Central memory CD8-positive, alpha-beta T cell (primary cell): Measurements from ENCODE around the gene STAT2.
"Not testable (repeated sequence)": the region's sequence is repeated elsewhere in the genome, so short reads cannot be mapped to it uniquely, and the experiment has no call there.

Experiments used
- ATAC-seq: fragments of 150-1000 bp; cut with Tn5 transposase; replicated peaks from 2 replicates; pipeline ENCODE4 v1.10.0; 2022; ENCODE audit warnings: mild to moderate bottlenecking, moderate FRiP score, moderate number of reproducible peaks; ENCODE audit not compliant: poor library complexity, severe bottlenecking; ENCODE audit errors: extremely low read depth
- DNase-seq, 2 donors: peaks; one replicate each; pipeline ENCODE4 v3.0.0; 2021; ENCODE audit warnings: low spot score in 2 of 2
- H3K27ac Mint-ChIP-seq: one replicate; pipeline ENCODE4 v1.8.0; 2022; ENCODE audit warnings: low read depth, mild to moderate bottlenecking, moderate library complexity, mixed read lengths
- H3K27me3 Mint-ChIP-seq: one replicate; pipeline ENCODE4 v1.8.0; 2022; ENCODE audit warnings: mixed read lengths
- H3K36me3 Mint-ChIP-seq: one replicate; pipeline ENCODE4 v1.8.0; 2022; ENCODE audit warnings: mild to moderate bottlenecking, moderate library complexity, mixed read lengths; ENCODE audit not compliant: insufficient read depth
- H3K4me1 Mint-ChIP-seq: one replicate; pipeline ENCODE4 v1.8.0; 2022; ENCODE audit warnings: mixed read lengths
- H3K4me3 Mint-ChIP-seq: one replicate; pipeline ENCODE4 v1.8.0; 2022; ENCODE audit warnings: mild to moderate bottlenecking, moderate library complexity, mixed read lengths
- H3K9me3 Mint-ChIP-seq: one replicate; pipeline ENCODE4 v1.8.0; 2022; ENCODE audit warnings: mixed read lengths

The STAT2 gene

GRCh38 chr12:56333197-56333678, 26.7 kb downstream of the STAT2 start:
- H3K4me3 Mint-ChIP-seq = peak overlapping the region; percentile 95
- peaks cover 19% of the 10 kb centered on the region for H3K4me1 Mint-ChIP-seq
- peaks cover 14% of the 10 kb centered on the region for H3K36me3 Mint-ChIP-seq
- H3K27ac Mint-ChIP-seq = peak overlapping the region; percentile 100
- no peaks in the 10 kb centered on the region for H3K27me3 Mint-ChIP-seq
- DNase-seq (no peak), ATAC-seq (no peak)
- H3K9me3 Mint-ChIP-seq = no peaks in the 10 kb centered on the region

- H3K36me3 Mint-ChIP-seq = peaks cover 16% of the 10 kb centered on the region
- H3K27me3 Mint-ChIP-seq = no peaks in the 10 kb centered on the region
- ATAC-seq (no peak), DNase-seq (no peak)
- peaks cover 17% of the 10 kb centered on the region for H3K4me1 Mint-ChIP-seq
- H3K27ac Mint-ChIP-seq = peak overlapping the region; percentile 100
- peak overlapping the region; percentile 95 for H3K4me3 Mint-ChIP-seq
- H3K9me3 Mint-ChIP-seq = no peaks in the 10 kb centered on the region
Measured at GRCh38 chr12:56332512-56333196, 27.3 kb downstream of the STAT2 start.

GRCh38 chr12:56330936-56331490, 28.9 kb downstream of the STAT2 start:
- Mint-ChIP-seq H3K9me3 (no peaks in the 10 kb centered on the region), H3K4me3 (no peak overlapping the region), H3K27me3 (no peaks in the 10 kb centered on the region), H3K36me3 (peaks cover 25% of the 10 kb centered on the region), H3K27ac (no peak overlapping the region), H3K4me1 (peaks cover 17% of the 10 kb centered on the region)
- ATAC-seq (no peak), DNase-seq (no peak)

GRCh38 chr12:56326533-56326932, 33.4 kb downstream of the STAT2 start:
- Mint-ChIP-seq H3K36me3 (peaks cover 31% of the 10 kb centered on the region), H3K4me3 (no peak overlapping the region), H3K9me3 (no peaks in the 10 kb centered on the region), H3K27me3 (no peaks in the 10 kb centered on the region), H3K27ac (no peak overlapping the region), H3K4me1 (no peaks in the 10 kb centered on the region)
- no peak for ATAC-seq
- DNase-seq = no peak

GRCh38 chr12:56326126-56326525, 33.8 kb downstream of the STAT2 start:
- H3K4me3 Mint-ChIP-seq = no peak overlapping the region
- no peak overlapping the region for H3K27ac Mint-ChIP-seq
- ATAC-seq = no peak
- H3K9me3 Mint-ChIP-seq = no peaks in the 10 kb centered on the region
- no peaks in the 10 kb centered on the region for H3K4me1 Mint-ChIP-seq
- H3K36me3 Mint-ChIP-seq = peaks cover 31% of the 10 kb centered on the region
- DNase-seq = no peak
- H3K27me3 Mint-ChIP-seq = no peaks in the 10 kb centered on the region

GRCh38 chr12:56324206-56324605, 35.7 kb downstream of the STAT2 start:
- no peaks in the 10 kb centered on the region for H3K27me3 Mint-ChIP-seq
- no peaks in the 10 kb centered on the region for H3K4me1 Mint-ChIP-seq
- no peak for ATAC-seq
- DNase-seq = no peak
- H3K9me3 Mint-ChIP-seq = no peaks in the 10 kb centered on the region
- H3K36me3 Mint-ChIP-seq = peaks cover 35% of the 10 kb centered on the region
- no peak overlapping the region for H3K4me3 Mint-ChIP-seq
- no peak overlapping the region for H3K27ac Mint-ChIP-seq

- peaks cover 27% of the 10 kb centered on the region for H3K36me3 Mint-ChIP-seq
- not testable (repeated sequence) for H3K4me3 Mint-ChIP-seq, H3K4me1 Mint-ChIP-seq, H3K27me3 Mint-ChIP-seq, DNase-seq, H3K9me3 Mint-ChIP-seq, ATAC-seq, H3K27ac Mint-ChIP-seq
Measured at GRCh38 chr12:56321610-56322009, 38.3 kb downstream of the STAT2 start.

- H3K4me3 Mint-ChIP-seq = no peak overlapping the region
- H3K27me3 Mint-ChIP-seq = no peaks in the 10 kb centered on the region
- no peaks in the 10 kb centered on the region for H3K9me3 Mint-ChIP-seq
- H3K4me1 Mint-ChIP-seq = no peaks in the 10 kb centered on the region
- ATAC-seq (no peak), DNase-seq (no peak)
- H3K36me3 Mint-ChIP-seq = peaks cover 27% of the 10 kb centered on the region
- H3K27ac Mint-ChIP-seq = no peak overlapping the region
Measured at GRCh38 chr12:56321027-56321426, 38.9 kb downstream of the STAT2 start.

- Mint-ChIP-seq H3K27ac (no peak overlapping the region), H3K4me3 (no peak overlapping the region), H3K27me3 (no peaks in the 10 kb centered on the region), H3K36me3 (peaks cover 22% of the 10 kb centered on the region), H3K4me1 (peaks cover 13% of the 10 kb centered on the region), H3K9me3 (no peaks in the 10 kb centered on the region)
- no peak for DNase-seq
- no peak for ATAC-seq
Measured at GRCh38 chr12:56317675-56318074, 42.2 kb downstream of the STAT2 start.

- peaks cover 28% of the 10 kb centered on the region for H3K36me3 Mint-ChIP-seq
- H3K4me3 Mint-ChIP-seq = peak within 1 kb of the TSS; percentile 99
- no peaks in the 10 kb centered on the region for H3K9me3 Mint-ChIP-seq
- H3K4me1 Mint-ChIP-seq = peaks cover 13% of the 10 kb centered on the region
- H3K27me3 Mint-ChIP-seq = no peaks in the 10 kb centered on the region
- peak; percentile 86 to 87 for DNase-seq
- H3K27ac Mint-ChIP-seq = peak within 1 kb of the TSS; percentile 96
- peak; percentile 95 for ATAC-seq
Measured at GRCh38 chr12:56315622-56316473, 44.1 kb downstream of the STAT2 start, which contains the start of gene CNPY2. Gene CNPY2 (minus strand): TSS chr12:56315988. CDS start chr12:56315217, 771 bp downstream.

GRCh38 chr12:56315249-56315621, 44.7 kb downstream of the STAT2 start:
- Mint-ChIP-seq H3K4me1 (peaks cover 13% of the 10 kb centered on the region), H3K4me3 (peak overlapping the region; percentile 99), H3K36me3 (peaks cover 31% of the 10 kb centered on the region), H3K27ac (peak overlapping the region; percentile 96), H3K9me3 (no peaks in the 10 kb centered on the region), H3K27me3 (no peaks in the 10 kb centered on the region)
- ATAC-seq = peak; percentile 4
- DNase-seq = no peak

- Mint-ChIP-seq H3K27ac (no peak overlapping the region), H3K9me3 (no peaks in the 10 kb centered on the region)
- no peak for DNase-seq
Measured at GRCh38 chr12:56311003-56311402, 48.9 kb downstream of the STAT2 start.

More at GRCh38 chr12:56311003-56311402, 48.9 kb downstream of the STAT2 start:
- ATAC-seq = no peak
- Mint-ChIP-seq H3K36me3 (peaks cover 38% of the 10 kb centered on the region), H3K27me3 (no peaks in the 10 kb centered on the region), H3K4me3 (no peak overlapping the region), H3K4me1 (peaks cover 13% of the 10 kb centered on the region)
